Esophagus squamous epithelium (tissue), 5 donors: ENCODE data around the gene HHIPL1. TPM values are rescaled to one million over a fixed set of nuclear protein-coding genes. Genes with fewer than 3 reads are reported as not detected.

ENCODE experiments used
- DNase-seq: peaks from one replicate; lab custom pipeline; 2025; lab: John Stamatoyannopoulos, UW
- H3K27ac ChIP-seq, 4 donors: fragments of 200-600 bp; sonication (generic); one replicate each; pipeline ENCODE4 v1.5.1; 2016 to 2019; ENCODE audit warnings: mild to moderate bottlenecking in 1 of 4
- H3K27me3 ChIP-seq, 4 donors: fragments of 200-600 bp; sonication (generic); 1 replicate in 3 of 4; 2 replicates in 1 of 4; pipeline versions ENCODE4 v1.5.1 to v1.6.0; 2017 to 2021; ENCODE audit warnings: antibody characterized with exemption in 1 of 4
- H3K36me3 ChIP-seq, 3 donors: fragments of 200-600 bp; sonication (generic); one replicate each; pipeline ENCODE4 v1.5.1; 2016 to 2019
- H3K4me1 ChIP-seq, 3 donors: fragments of 200-600 bp; sonication (generic); one replicate each; pipeline ENCODE4 v1.5.1; 2017 to 2019
- H3K4me3 ChIP-seq, 4 donors: fragments of 200-600 bp; sonication (generic); 1 replicate in 3 of 4; 2 replicates in 1 of 4; pipeline ENCODE4 v1.5.1; 2016 to 2019; ENCODE audit warnings: mild to moderate bottlenecking in 2 of 4, moderate library complexity in 1 of 4
- H3K9me3 ChIP-seq, 3 donors: fragments of 200-600 bp; sonication (generic); one replicate each; pipeline ENCODE4 v1.5.1; 2016 to 2019
- CTCF ChIP-seq, 6 experiments: fragments of 450-650 bp in 4 of 6; fragments of 200-600 bp in 2 of 6; sonication (generic) in 2 of 6; IDR thresholded peaks; one replicate each; pipeline ENCODE4 v1.5.1; 2016 to 2019; ENCODE audit warnings: antibody characterized with exemption in 6 of 6, mild to moderate bottlenecking in 4 of 6, moderate library complexity in 4 of 6
- POLR2A ChIP-seq, 4 donors: fragments of 450-650 bp; IDR thresholded peaks; one replicate each; pipeline ENCODE4 v1.6.1; 2017; ENCODE audit warnings: antibody characterized with exemption in 4 of 4, mild to moderate bottlenecking in 4 of 4, moderate library complexity in 3 of 4
- WGBS, 2 donors: methylation state at CpG; one replicate each; pipeline ENCODE4 v1.1.5; 2018; 5-methylcytosine and 5-hydroxymethylcytosine counted together
- intact Hi-C: fragments of 100-400 bp; cut with DNase I; formaldehyde crosslinking; loops from one replicate; pipeline ENCODE4 v1.15.0; 2022
- total RNA-seq, 4 donors: library from RNA; depleted of rRNA; stranded (reverse); fragments of >200 nt; gene quantifications; one replicate each; pipeline ENCODE4 v1.1.0, GENCODE V29; 2016
- donor health status: DM: yes; HTN: yes; CAD: no.

Gene HHIPL1
- total RNA-seq, 4 donors from 2014 or later = 0.22 to 1.3 (median 0.59) TPM; not detected in 1

- no peak overlapping the region for H3K27ac ChIP-seq
- H3K4me1 ChIP-seq = peaks cover 6 to 21% (median 13%) of the 10 kb centered on the region in 3 donors
- DNase-seq = no peak
- WGBS, 2 donors = 81 to 87% methylated on average over 12 to 22 of the region's 26 CpGs
- intact Hi-C loops = no loop called here
- peaks cover 0 to 64% (median 0%) of the 10 kb centered on the region in 4 donors for H3K27me3 ChIP-seq
- no peaks in the 10 kb centered on the region for H3K9me3 ChIP-seq
- H3K36me3 ChIP-seq = no peaks in the 10 kb centered on the region
- TF ChIP-seq POLR2A (IDR thresholded peaks at IDR 0.05) (no peak), CTCF (IDR thresholded peaks at IDR 0.05) (no peak)
- no peak overlapping the region for H3K4me3 ChIP-seq
Observed at GRCh38 chr14:99726538-99727095, 81.7 kb downstream of the HHIPL1 start.

DNA sequence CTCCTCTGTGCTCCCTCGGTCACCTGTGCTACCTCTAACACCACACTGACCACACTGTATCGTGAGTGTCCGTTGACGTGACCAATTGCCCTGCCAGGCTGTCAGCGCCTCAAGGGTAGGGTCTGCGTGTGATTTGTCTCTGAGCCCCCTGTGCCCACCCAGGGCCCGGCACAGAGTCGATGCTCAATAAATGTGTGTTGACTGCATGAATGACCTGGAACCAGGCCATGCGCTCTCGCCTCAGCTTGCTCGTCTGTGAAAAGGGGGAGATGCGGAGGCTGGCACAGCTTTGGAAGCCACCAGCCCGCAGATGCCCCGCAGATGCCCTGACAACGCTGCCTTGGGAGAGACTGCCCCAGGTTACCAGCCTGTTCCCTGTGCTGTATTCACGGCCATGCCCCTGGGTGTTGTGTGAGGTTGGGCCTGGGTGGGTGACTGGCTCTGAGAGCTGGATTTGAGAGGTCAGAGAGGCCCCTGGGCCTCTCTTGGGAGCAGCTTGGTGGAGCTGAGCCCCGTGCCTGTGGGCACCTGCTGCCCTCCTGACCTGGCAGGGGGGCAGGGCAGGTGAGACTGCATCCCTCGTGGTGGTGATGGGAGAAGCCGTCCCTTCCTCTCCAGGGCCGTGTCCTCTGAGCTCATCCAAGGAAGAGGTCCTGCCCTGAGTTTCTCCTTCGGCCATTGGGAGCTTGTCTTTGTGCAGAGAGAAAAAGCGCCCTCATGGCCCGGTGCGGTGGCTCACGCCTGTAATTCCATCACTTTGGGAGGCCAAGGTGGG lies 82.4 kb downstream of the HHIPL1 start:
- Histone ChIP-seq H3K27me3 (peaks cover 0 to 70% (median 0%) of the 10 kb centered on the region in 4 donors), H3K36me3 (no peaks in the 10 kb centered on the region), H3K4me1 (peaks cover 6 to 27% (median 13%) of the 10 kb centered on the region in 3 donors), H3K9me3 (no peaks in the 10 kb centered on the region), H3K27ac (no peak overlapping the region), H3K4me3 (no peak overlapping the region)
- DNase-seq = no peak
- WGBS, 2 donors = 67 to 93% methylated on average over 5 to 13 of the region's 25 CpGs
- intact Hi-C loops = no loop called here
- no peak for TF ChIP-seq POLR2A (IDR thresholded peaks at IDR 0.05)
- TF ChIP-seq CTCF (IDR thresholded peaks at IDR 0.05) = no peak

GRCh38 chr14:99728231-99728920 lies 83.4 kb downstream of the HHIPL1 start:
- no peaks in the 10 kb centered on the region for H3K36me3 ChIP-seq
- no peak for DNase-seq
- 81 to 100% methylated on average over 1 to 12 of the region's 16 CpGs for WGBS, 2 donors
- H3K27me3 ChIP-seq = peaks cover 0 to 72% (median 0%) of the 10 kb centered on the region in 4 donors
- H3K9me3 ChIP-seq = no peaks in the 10 kb centered on the region
- TF ChIP-seq POLR2A (IDR thresholded peaks at IDR 0.05) (no peak), CTCF (IDR thresholded peaks at IDR 0.05) (no peak)
- intact Hi-C loops = no loop called here
- no peak overlapping the region for H3K27ac ChIP-seq
- peaks cover 6 to 34% (median 13%) of the 10 kb centered on the region in 3 donors for H3K4me1 ChIP-seq
- no peak overlapping the region for H3K4me3 ChIP-seq

- intact Hi-C loops = no loop called here
- no peak for DNase-seq
- no peaks in the 10 kb centered on the region for H3K36me3 ChIP-seq
- H3K27ac ChIP-seq = no peak overlapping the region
- H3K4me3 ChIP-seq = no peak overlapping the region
- no peaks in the 10 kb centered on the region for H3K9me3 ChIP-seq
- TF ChIP-seq CTCF (IDR thresholded peaks at IDR 0.05) (no peak), POLR2A (IDR thresholded peaks at IDR 0.05) (no peak)
- 40 to 100% methylated on average over 1 to 2 of the region's 4 CpGs for WGBS, 2 donors
- peaks cover 0 to 79% (median 0%) of the 10 kb centered on the region in 4 donors for H3K27me3 ChIP-seq
- peaks cover 6 to 40% (median 13%) of the 10 kb centered on the region in 3 donors for H3K4me1 ChIP-seq
Observed at GRCh38 chr14:99728981-99729451, 84.1 kb downstream of the HHIPL1 start.

Other genes with a start within 250 kb of the HHIPL1 start
- gene SETD3, start 164.3 kb upstream of the HHIPL1 start, total RNA-seq = 10 to 100 TPM; 29.1 to 65.4 (median 36.3) TPM
- gene CCNK, start 163.7 kb upstream of the HHIPL1 start, total RNA-seq = 10 to 100 TPM; 13.4 to 39.9 (median 29.5) TPM
- 10 to 100 TPM; 23.4 to 52.0 (median 27.1) TPM for gene CCDC85C, start 40.9 kb upstream of the HHIPL1 start, total RNA-seq
- gene CYP46A1, start 39.2 kb downstream of the HHIPL1 start, total RNA-seq = 1 to 10 TPM in 1 of 4 donors, under 1 TPM in 1, not detected in 2; 0.04 to 1.1 TPM
- 10 to 100 TPM in 2 of 4 donors, 1 to 10 TPM in 2; 3.0 to 22.9 (median 9.4) TPM for gene EML1, start 148.3 kb downstream of the HHIPL1 start, total RNA-seq